COLO668 (cell line): ENCODE measurements around the gene LRRC2.
"Not testable (repeated sequence)": the region's sequence is repeated elsewhere in the genome, so short reads cannot be mapped to it uniquely, and the experiment has no call there.

ENCODE experiments used
- DNase-seq: peaks from one replicate; lab custom pipeline; 2025; ENCODE audit not compliant: unreplicated experiment; lab: John Stamatoyannopoulos, UW

Gene LRRC2

GRCh38 chr3:46566040-46566641 is at the start of gene LRRC2:
Gene LRRC2 (minus strand): TSS chr3:46566302. CDS start chr3:46551591, 14,711 bp downstream.
- DNase-seq = peak; percentile 30

GRCh38 chr3:46615050-46615775 is 49.1 kb upstream of the LRRC2 start:
- no peak for DNase-seq

GRCh38 chr3:46614431-46614830 is 48.3 kb upstream of the LRRC2 start:
- no peak for DNase-seq

GRCh38 chr3:46613313-46614005 is 47.4 kb upstream of the LRRC2 start:
- no peak for DNase-seq

- no peak for DNase-seq
Measured at GRCh38 chr3:46612324-46612723, 46.2 kb upstream of the LRRC2 start, which contains the start of gene FAM240A. Gene FAM240A (plus strand): TSS chr3:46612525. CDS start chr3:46612684, 159 bp downstream.

DNA sequence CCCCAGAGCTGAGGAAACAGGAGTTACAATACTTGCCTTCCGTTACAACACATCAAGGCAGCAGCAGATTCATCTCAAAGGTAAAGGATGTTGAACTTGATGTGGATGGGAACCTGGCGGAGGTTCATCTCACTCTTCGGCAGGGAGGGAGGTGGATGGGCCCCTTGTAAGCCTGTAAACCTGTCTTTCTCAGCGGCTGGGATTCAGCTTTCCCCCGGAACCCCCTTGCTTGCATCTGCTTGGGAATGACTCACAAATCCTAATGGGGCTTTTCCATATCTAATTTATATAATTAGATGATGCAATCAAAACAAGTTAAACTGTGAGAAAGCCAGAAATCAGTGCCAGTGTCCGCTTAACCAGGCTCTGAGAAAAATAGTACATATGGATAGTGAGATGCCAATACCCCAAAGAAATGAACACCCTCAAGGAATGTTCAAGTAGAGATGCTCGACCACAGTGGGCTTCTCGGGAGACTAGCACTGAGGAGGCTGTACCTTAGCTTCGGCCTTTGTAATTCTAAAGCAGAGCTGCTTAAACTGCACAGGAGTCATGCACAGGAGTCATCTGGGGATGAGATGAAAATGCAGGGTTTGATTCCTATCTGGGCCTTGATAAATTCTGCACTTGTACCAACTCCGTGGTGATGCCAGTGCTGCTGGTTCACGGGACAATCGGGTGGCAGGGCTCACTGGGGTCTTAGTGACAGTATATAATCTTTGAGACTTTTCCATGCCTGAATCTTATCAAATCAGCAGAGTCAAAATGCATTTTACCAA is 44.0 kb upstream of the LRRC2 start:
- DNase-seq = no peak

DNA sequence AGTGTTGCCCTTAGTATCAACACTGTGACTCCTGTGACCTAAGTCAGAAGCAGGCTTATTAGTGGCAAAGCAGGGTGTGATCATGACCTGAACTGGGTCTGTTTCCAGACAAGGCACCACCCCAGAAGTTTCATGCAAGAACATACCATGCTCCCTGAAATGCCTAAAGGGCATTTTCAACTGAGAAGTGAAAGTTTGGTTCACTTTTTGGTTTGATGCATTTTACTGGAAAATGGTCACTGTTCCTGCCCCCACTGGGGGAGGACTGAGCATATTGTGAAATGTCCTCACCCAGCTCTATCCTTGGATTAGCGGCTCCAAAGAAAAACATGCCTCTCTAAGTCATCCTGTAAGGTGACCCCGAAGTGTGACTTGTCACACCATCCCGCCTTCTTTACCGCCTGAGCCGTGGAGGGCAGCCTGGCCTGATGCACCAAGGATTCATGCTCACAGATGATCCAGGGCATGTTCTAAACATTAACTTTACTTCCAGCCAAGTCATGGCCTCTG is 43.2 kb upstream of the LRRC2 start:
- no peak for DNase-seq

- no peak for DNase-seq
Measured at GRCh38 chr3:46607603-46608028, 41.5 kb upstream of the LRRC2 start.

DNA sequence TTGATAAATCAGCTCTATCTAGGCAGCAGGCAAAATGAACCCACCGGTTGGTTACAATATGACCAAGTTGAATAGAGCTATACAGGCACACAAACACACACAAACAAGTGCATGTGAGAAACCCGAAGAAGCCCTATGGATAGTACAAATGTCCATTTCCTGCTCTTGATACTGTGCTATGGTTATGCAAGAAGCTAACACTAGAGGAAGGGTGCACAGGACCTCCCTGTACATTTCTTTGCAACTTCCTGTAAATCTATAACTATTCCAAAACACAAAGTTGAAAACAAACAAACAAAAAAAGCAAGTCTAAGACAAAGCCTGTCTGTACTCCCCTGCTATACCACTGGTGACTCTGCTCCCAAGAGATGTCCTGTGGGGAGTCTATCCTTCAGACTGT is 38.0 kb upstream of the LRRC2 start:
- DNase-seq = no peak

DNA sequence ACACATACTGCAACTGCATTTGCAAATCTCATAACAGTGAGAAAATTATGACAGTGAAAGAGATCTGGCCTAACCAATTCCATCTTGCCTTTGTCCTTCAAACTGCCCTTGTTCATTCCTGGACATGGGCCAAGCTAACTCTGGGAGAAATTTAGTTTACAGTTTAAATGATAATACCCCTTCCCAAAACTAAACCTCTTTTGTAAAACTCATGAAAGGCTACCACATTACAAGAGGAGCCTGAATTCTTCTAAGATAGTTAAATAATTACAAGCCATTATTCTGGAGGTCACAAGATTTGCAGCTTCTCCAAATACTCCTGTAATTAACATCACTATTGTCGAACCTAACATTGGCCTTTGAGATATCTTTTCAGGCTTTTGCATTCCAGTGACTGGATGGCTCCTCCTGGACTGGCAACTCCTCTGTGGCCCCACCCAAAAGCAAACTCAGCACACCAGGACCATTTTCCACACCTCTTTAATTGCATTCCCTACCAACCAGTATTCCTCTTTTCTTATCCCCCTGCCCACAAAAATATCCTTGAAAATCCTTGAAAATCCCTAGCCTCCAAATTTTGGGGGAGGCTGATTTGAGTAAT is 37.4 kb upstream of the LRRC2 start:
- no peak for DNase-seq

GRCh38 chr3:46599590-46599989 is 33.5 kb upstream of the LRRC2 start:
- no peak for DNase-seq

- no peak for DNase-seq
Measured at GRCh38 chr3:46595819-46596314, 29.8 kb upstream of the LRRC2 start.

DNA sequence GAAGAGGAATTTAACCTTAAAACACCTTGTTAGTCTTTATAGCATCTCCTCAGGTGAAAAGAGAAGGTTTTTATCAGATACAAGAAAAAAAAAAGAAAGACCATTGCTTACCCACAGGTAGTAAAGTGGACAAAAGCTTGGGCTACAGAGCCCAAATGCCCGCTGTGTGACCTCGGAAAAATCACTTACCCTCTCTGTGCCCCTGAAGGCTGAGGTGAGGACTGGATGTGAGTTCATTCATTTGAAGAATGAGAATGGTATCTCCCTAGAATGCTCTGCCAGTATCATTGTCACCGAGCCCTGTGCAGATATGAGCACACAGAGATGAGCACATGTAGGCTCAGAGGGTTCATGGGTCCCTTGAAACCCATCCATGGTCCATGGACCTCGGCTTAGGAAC is 28.6 kb upstream of the LRRC2 start:
- no peak for DNase-seq

DNA sequence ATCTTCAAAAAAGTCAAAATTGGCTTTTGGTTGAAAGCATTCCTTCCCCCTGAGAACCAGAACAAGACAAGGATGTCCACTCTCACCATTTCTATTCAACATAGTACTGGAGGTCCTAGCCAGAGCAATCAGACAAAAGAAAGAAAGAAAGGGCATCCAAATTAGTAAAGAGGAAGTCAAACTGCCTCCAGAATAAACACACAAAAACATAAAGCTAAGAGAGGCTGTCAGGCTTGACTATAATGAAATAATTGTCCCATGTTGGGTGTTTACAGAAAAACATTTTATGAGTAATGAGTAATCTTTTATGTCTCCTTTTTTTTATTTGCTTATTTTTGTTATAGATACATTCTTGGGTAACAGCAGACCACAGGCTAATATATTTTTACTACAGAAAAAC is 27.9 kb upstream of the LRRC2 start:
- DNase-seq = no peak

- no peak for DNase-seq
Measured at GRCh38 chr3:46593274-46593862, 27.3 kb upstream of the LRRC2 start.

DNA sequence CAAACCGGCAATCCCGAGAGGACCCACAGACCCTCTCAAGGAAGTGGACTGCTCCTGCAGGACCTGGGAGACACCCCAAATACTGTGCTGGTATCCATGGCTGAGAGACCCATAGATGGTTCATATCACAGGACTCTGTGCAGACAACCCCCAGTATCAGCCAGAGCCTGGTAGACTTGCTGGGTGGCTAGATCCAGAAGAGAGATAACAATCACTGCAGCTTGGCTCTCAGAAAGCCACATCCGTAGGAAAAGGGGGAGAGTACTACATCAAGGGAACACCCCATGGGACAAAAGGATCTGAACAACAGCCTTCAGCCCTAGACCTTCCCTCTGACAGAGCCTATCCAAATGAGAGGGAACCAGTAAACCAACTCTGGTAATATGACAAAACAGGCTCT is 21.2 kb upstream of the LRRC2 start:
- DNase-seq = not testable (repeated sequence)

- DNase-seq = no peak
Measured at GRCh38 chr3:46586738-46587246, 20.7 kb upstream of the LRRC2 start.

DNA sequence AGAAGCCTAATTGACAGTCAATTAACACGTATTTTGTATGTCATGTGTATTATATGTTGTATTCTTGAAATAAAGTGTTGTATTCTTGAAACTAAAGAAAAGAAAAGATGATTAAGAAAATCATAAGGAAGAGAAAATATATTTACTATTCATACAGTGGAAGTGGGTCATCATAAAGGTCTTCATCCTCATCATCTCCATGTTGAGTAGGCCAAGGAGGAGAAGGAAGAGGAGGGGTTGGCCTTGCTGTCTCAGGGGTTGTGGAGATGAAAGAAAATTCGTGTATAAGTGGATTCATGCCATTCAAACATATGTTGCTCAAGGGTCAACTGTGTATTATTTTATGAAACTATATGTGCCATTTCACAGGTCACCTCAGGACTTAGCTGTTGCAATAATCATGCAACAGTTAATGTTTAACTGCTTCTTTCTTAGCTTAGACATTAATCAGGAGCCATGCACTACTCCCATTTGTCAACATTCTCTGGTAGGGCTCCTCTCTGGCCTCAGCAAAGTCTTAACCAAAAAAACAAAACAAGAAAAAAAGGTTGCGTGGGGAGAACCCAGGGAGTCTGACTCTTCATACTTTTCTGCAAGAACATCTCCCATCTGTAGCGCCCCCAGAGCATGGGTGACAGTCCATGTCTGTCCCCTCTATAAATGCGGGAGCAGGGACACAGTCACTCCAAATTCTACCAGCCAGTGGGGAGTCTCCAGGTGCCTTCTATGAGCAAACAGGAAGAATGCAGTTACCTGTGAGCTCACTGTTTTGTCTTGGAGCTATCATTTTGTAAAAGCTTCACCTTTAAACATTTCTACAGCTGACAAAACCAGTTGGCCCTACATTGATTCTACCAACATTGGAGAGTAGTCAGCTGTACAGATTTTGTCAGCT is 19.9 kb upstream of the LRRC2 start:
- peak; percentile 10 for DNase-seq
